Gastrocnemius medialis (tissue), 4 donors: ENCODE data around the gene GAGE12C. TPM values are rescaled to one million over a fixed set of nuclear protein-coding genes. Genes with fewer than 3 reads are reported as not detected.
"Not testable (repeated sequence)": the region's sequence is repeated elsewhere in the genome, so short reads cannot be mapped to it uniquely, and the experiment has no call there.

ENCODE experiments used
- ATAC-seq, 2 donors: fragments of 150-250 bp; one replicate each; pipeline ENCODE4 v1.9.1; 2016
- DNase-seq, 2 donors: peaks; one replicate each; pipeline ENCODE4 v3.0.0-alpha.2; 2019
- H3K27ac ChIP-seq, 4 donors: fragments of 200-600 bp; sonication (generic); 1 replicate in 1 of 4; 2 replicates in 3 of 4; pipeline ENCODE4 v1.5.1; 2016 to 2018; ENCODE audit warnings: mild to moderate bottlenecking in 2 of 4, moderate library complexity in 1 of 4
- H3K27me3 ChIP-seq, 3 donors: fragments of 200-600 bp; sonication (generic) in 2 of 3; 1 replicate in 1 of 3; 2 replicates in 2 of 3; pipeline versions ENCODE4 v1.5.1 to v1.6.0; 2016 to 2019; ENCODE audit warnings: mild to moderate bottlenecking in 1 of 3, moderate library complexity in 1 of 3
- H3K36me3 ChIP-seq, 2 donors: fragments of 200-600 bp; sonication (generic) in 1 of 2; one replicate each; pipeline ENCODE4 v1.5.1; 2017 to 2018
- H3K4me1 ChIP-seq, 2 donors: fragments of 200-600 bp; sonication (generic) in 1 of 2; one replicate each; pipeline ENCODE4 v1.5.1; 2016 to 2017; ENCODE audit warnings: mild to moderate bottlenecking in 2 of 2
- H3K4me3 ChIP-seq, 4 donors: fragments of 200-600 bp; sonication (generic) in 3 of 4; 1 replicate in 1 of 4; 2 replicates in 3 of 4; pipeline ENCODE4 v1.5.1; 2016 to 2019; ENCODE audit warnings: mild to moderate bottlenecking in 2 of 4
- H3K9me3 ChIP-seq, 3 donors: fragments of 200-600 bp; sonication (generic) in 2 of 3; 1 replicate in 1 of 3; 2 replicates in 2 of 3; pipeline ENCODE4 v1.5.1; 2016 to 2019
- in situ Hi-C, 4 donors: fragments of 200-750 bp; cut with MboI; loops; one replicate each; pipeline versions ENCODE4 v1.15.0 to v1.8.0; 2017; ENCODE audit warnings: low sequenced_read_pairs in 4 of 4
- intact Hi-C: fragments of 100-400 bp; cut with DNase I; formaldehyde crosslinking; loops from one replicate; pipeline ENCODE4 v1.15.1; 2023; ENCODE audit warnings: low total_unique reads
- total RNA-seq, 4 donors: library from RNA; depleted of rRNA; stranded (reverse); fragments of >200 nt; gene quantifications; one replicate each; pipeline versions ENCODE4 v1.1.0 to v1.2.3, GENCODE V29; 2016

The GAGE12C gene
- not detected for total RNA-seq

DNA sequence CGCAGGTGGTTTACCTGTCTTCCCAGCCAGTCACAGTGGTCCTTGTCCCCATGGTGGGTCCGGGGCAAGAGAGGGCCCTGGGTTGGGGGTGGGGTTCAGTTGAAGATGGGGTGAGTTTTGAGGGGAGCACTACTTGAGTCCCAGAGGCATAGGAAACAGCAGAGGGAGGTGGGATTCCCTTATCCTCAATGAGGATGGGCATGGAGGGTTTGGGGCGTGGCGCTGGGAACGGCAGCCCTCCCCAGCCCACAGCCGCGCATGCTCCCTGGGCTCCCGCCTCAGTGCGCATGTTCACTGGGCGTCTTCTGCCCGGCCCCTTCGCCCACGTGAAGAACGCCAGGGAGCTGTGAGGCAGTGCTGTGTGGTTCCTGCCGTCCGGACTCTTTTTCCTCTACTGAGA lies at the start of gene GAGE12C:
Gene GAGE12C (plus strand): TSS at position 301 of the 400 bp plus-strand sequence. CDS start 1,155 bp downstream, outside the sequence.
- H3K4me1 ChIP-seq, H3K9me3 ChIP-seq, H3K4me3 ChIP-seq, H3K36me3 ChIP-seq, intact Hi-C loops, DNase-seq, H3K27me3 ChIP-seq, in situ Hi-C loops, ATAC-seq, H3K27ac ChIP-seq: not testable (repeated sequence)

GRCh38 chrX:49541433-49541832 lies 9.5 kb downstream of the GAGE12C start, which contains the start of gene GAGE12D:
Gene GAGE12D (plus strand): TSS chrX:49541733. CDS start chrX:49542888, 1,155 bp downstream.
- H3K36me3 ChIP-seq, H3K4me1 ChIP-seq, DNase-seq, H3K27ac ChIP-seq, intact Hi-C loops, H3K27me3 ChIP-seq, ATAC-seq, H3K9me3 ChIP-seq, in situ Hi-C loops, H3K4me3 ChIP-seq: not testable (repeated sequence)

- in situ Hi-C loops, DNase-seq, intact Hi-C loops, H3K9me3 ChIP-seq, H3K27me3 ChIP-seq, ATAC-seq, H3K27ac ChIP-seq, H3K4me3 ChIP-seq, H3K36me3 ChIP-seq, H3K4me1 ChIP-seq: not testable (repeated sequence)
These were observed 19.0 kb downstream of the GAGE12C start, which contains the start of gene GAGE12E for GRCh38 chrX:49550989-49551388. Gene GAGE12E (plus strand): TSS chrX:49551289. CDS start chrX:49552444, 1,155 bp downstream.

DNA sequence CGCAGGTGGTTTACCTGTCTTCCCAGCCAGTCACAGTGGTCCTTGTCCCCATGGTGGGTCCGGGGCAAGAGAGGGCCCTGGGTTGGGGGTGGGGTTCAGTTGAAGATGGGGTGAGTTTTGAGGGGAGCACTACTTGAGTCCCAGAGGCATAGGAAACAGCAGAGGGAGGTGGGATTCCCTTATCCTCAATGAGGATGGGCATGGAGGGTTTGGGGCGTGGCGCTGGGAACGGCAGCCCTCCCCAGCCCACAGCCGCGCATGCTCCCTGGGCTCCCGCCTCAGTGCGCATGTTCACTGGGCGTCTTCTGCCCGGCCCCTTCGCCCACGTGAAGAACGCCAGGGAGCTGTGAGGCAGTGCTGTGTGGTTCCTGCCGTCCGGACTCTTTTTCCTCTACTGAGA lies 28.6 kb downstream of the GAGE12C start, which contains the start of gene GAGE12F:
Gene GAGE12F (plus strand): TSS at position 301 of the 400 bp plus-strand sequence. CDS start 1,155 bp downstream, outside the sequence.
- H3K4me1 ChIP-seq, in situ Hi-C loops, H3K27ac ChIP-seq, H3K9me3 ChIP-seq, H3K27me3 ChIP-seq, DNase-seq, H3K36me3 ChIP-seq, ATAC-seq, intact Hi-C loops, H3K4me3 ChIP-seq: not testable (repeated sequence)

GRCh38 chrX:49568728-49569127 lies 36.8 kb downstream of the GAGE12C start:
- intact Hi-C loops, H3K36me3 ChIP-seq, H3K9me3 ChIP-seq, H3K27ac ChIP-seq, H3K4me1 ChIP-seq, ATAC-seq, DNase-seq, H3K4me3 ChIP-seq, H3K27me3 ChIP-seq, in situ Hi-C loops: not testable (repeated sequence)

DNA sequence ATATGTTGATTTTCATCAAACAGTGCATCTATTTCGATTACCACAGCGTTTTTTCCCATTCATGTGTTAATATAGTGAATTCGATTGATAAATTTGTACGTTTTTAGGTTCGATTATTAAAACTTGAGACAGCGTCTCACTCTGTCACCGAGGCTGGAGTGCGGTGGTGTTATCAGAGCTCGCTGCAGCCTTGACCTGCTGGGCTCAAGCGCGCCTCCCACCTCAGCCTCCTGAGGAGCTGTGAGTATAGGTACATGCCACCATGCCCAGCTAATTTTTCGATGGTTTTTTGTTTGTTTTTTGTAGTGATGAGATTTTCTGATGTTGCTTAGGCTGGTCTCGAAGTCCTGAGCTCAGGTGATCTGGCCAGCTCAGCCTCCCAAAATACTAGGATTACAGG lies 37.2 kb downstream of the GAGE12C start:
- H3K27ac ChIP-seq, H3K4me3 ChIP-seq, intact Hi-C loops, H3K27me3 ChIP-seq, ATAC-seq, H3K36me3 ChIP-seq, DNase-seq, H3K4me1 ChIP-seq, H3K9me3 ChIP-seq, in situ Hi-C loops: not testable (repeated sequence)

GRCh38 chrX:49570100-49570499 lies 38.1 kb downstream of the GAGE12C start, which contains the start of gene GAGE12G:
Gene GAGE12G (plus strand): TSS chrX:49570400. CDS start chrX:49571555, 1,155 bp downstream.
- H3K4me3 ChIP-seq, intact Hi-C loops, DNase-seq, H3K27ac ChIP-seq, H3K27me3 ChIP-seq, H3K4me1 ChIP-seq, ATAC-seq, H3K9me3 ChIP-seq, in situ Hi-C loops, H3K36me3 ChIP-seq: not testable (repeated sequence)

GRCh38 chrX:49579649-49580048 lies 47.7 kb downstream of the GAGE12C start, which contains the start of gene GAGE12H:
Gene GAGE12H (plus strand): TSS chrX:49579949. CDS start chrX:49581104, 1,155 bp downstream.
- H3K4me3 ChIP-seq, H3K9me3 ChIP-seq, DNase-seq, H3K36me3 ChIP-seq, H3K27ac ChIP-seq, H3K27me3 ChIP-seq, H3K4me1 ChIP-seq, in situ Hi-C loops, ATAC-seq, intact Hi-C loops: not testable (repeated sequence)

Other genes starting within 250 kb of the GAGE12C start
- gene GAGE10, start 228.5 kb upstream of the GAGE12C start, total RNA-seq, result not detected
- gene GAGE12J, start 210.1 kb upstream of the GAGE12C start, total RNA-seq, result not detected
- not detected for gene GAGE13, start 200.6 kb upstream of the GAGE12C start, total RNA-seq
- not detected for gene GAGE12D, start 9.6 kb downstream of the GAGE12C start, total RNA-seq
- not detected for gene GAGE12E, start 19.1 kb downstream of the GAGE12C start, total RNA-seq
- not detected for gene GAGE12F, start 28.7 kb downstream of the GAGE12C start, total RNA-seq
- gene GAGE12G, start 38.2 kb downstream of the GAGE12C start, total RNA-seq, result not detected
- gene GAGE12H, start 47.8 kb downstream of the GAGE12C start, total RNA-seq, result not detected
- not detected for gene GAGE2A, start 57.3 kb downstream of the GAGE12C start, total RNA-seq
- gene GAGE1, start 66.8 kb downstream of the GAGE12C start, total RNA-seq, result not detected
- gene PAGE1, start 163.8 kb downstream of the GAGE12C start, total RNA-seq, result not detected